K562 (cell line): Measurements from ENCODE around the gene FPGS. TPM values are rescaled to one million over a fixed set of nuclear protein-coding genes. Genes with fewer than 3 reads are reported as not detected.
A peak's percentile ranks its signal among the peaks of the same experiment; 100 is the strongest.

ENCODE experiments used
- ASH1L ChIP-seq: fragments of 450-650 bp; IDR thresholded peaks from 2 replicates; pipeline ENCODE4 v1.6.1; 2018; ENCODE audit warnings: borderline replicate concordance, mild to moderate bottlenecking, low read depth; ENCODE audit not compliant: partially characterized antibody
- NFATC3 ChIP-seq: fragments of 450-650 bp; IDR thresholded peaks from 2 replicates; pipeline ENCODE4 v1.6.1; 2017; ENCODE audit warnings: mild to moderate bottlenecking
- RAD21 ChIP-seq, 2 experiments: fragments of 250-450 bp in 1 of 2; fragments of 450-650 bp in 1 of 2; sonication (Bioruptor Pico) in 1 of 2; formaldehyde crosslinking in 1 of 2; IDR thresholded peaks in 1 of 2; conservative IDR thresholded peaks in 1 of 2; 2 replicates each; pipeline versions ENCODE4 v1.4.0 to v1.8.0; 2020 to 2022; ENCODE audit warnings: mild to moderate bottlenecking in 2 of 2, moderate library complexity in 1 of 2
- RBM25 ChIP-seq: fragments of 200-400 bp; formaldehyde crosslinking; IDR thresholded peaks from 2 replicates; pipeline ENCODE4 v1.6.1; 2018; ENCODE audit warnings: low read length, low read depth, moderate library complexity; ENCODE audit not compliant: severe bottlenecking
- SMC3 ChIP-seq: conservative IDR thresholded peaks from 2 replicates; pipeline ENCODE4 v1.6.1; 2011; ENCODE audit warnings: low read depth, low read length, improper control_type of control experiment; ENCODE audit not compliant: insufficient read depth
- ZNF24 ChIP-seq: fragments of 450-650 bp; IDR thresholded peaks from 2 replicates; pipeline ENCODE4 v1.6.1; 2016
- polyA plus RNA-seq, 8 experiments: library from polyadenylated mRNA; depleted of rRNA in 4 of 8; stranded (reverse) in 5 of 8; unstranded in 3 of 8; fragments of >200 nt; fragmentation: Nextera tagmentation in 2 of 8; fragmentation: Illumina TruSeq in 1 of 8; extraction: Ambion mirVana in 2 of 8; extraction: Trizol in 1 of 8; gene quantifications; 2 replicates each; pipeline versions ENCODE4 v1.2.1 to v1.2.3, GENCODE V29; 2011 to 2014; ENCODE audit warnings: inconsistent platforms in 1 of 8, missing spikeins in 1 of 8
- total RNA-seq, 7 experiments: library from RNA; depleted of rRNA in 6 of 7; stranded (reverse); fragments of >200 nt in 6 of 7; fragmentation: Illumina TruSeq in 2 of 7; extraction: Trizol in 2 of 7; gene quantifications; 2 replicates each; pipeline versions ENCODE4 v1.2.1 to v1.2.3, GENCODE V29; 2011 to 2021; ENCODE audit warnings: low replicate concordance in 1 of 7
- TF ChIP-seq, protein P1 (sequence below): fragments of 450-650 bp; formaldehyde crosslinking; IDR thresholded peaks from 2 replicates; pipeline ENCODE4 v1.4.0; 2020; ENCODE audit warnings: mild to moderate bottlenecking, moderate library complexity
- TF ChIP-seq, protein P2 (sequence below), 2 experiments: IDR thresholded peaks in 1 of 2; conservative IDR thresholded peaks in 1 of 2; 2 replicates each; pipeline ENCODE4 v1.6.1; 2016; ENCODE audit warnings: low read depth in 2 of 2, mild to moderate bottlenecking in 1 of 2, missing compliant biosample characterization in 1 of 2, missing genetic modification characterization in 1 of 2, moderate library complexity in 1 of 2
- TF ChIP-seq, protein P3 (sequence below), 2 experiments: fragments of 450-650 bp; conservative IDR thresholded peaks; 2 replicates each; pipeline ENCODE4 v1.6.1; 2017; ENCODE audit warnings: mild to moderate bottlenecking in 2 of 2, moderate library complexity in 2 of 2
- TF ChIP-seq, protein P4 (sequence below): fragments of 450-650 bp; IDR thresholded peaks from 2 replicates; pipeline ENCODE4 v1.6.1; 2016; ENCODE audit warnings: borderline replicate concordance
- TF ChIP-seq, protein P5 (sequence below): fragments of 200-800 bp; sonication (Bioruptor generic); IDR thresholded peaks from 2 replicates; pipeline ENCODE4 v1.6.1; 2017; ENCODE audit warnings: missing genetic modification characterization, missing compliant biosample characterization
- TF ChIP-seq, protein P6 (sequence below): fragments of 450-650 bp; conservative IDR thresholded peaks from 2 replicates; pipeline ENCODE4 v1.6.1; 2016; ENCODE audit warnings: missing genetic modification characterization, low read depth, mild to moderate bottlenecking, control low read depth, missing compliant biosample characterization

Gene FPGS
- total and polyA plus RNA-seq, 9 of the 15 experiments (the other 6 are each of a cell fraction or from before 2014, with no cell fraction given), result 0.84 to 86.4 (median 59.2) TPM

DNA sequence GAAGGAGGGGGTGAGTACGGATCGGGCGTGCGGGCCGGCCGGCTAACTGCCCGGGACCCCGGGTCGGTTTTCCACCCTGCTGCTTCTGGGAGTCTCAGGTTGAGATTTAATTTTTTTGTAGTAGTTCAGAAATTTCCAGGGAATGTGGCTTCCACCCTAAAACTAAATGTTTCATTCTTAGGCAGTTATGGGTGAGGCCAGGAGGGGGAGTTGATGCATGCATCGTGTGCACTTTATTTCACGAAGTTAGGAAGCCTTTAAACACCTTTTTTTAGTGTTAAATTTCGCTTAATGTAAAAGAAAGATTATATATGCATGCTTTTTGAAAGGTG lies 15.9 kb upstream of the FPGS start (continued):
- TF ChIP-seq RAD21 (CRISPR knock-in tag; conservative IDR thresholded peaks at IDR 0.05 in 1 of 2, IDR thresholded peaks at IDR 0.05 in 1 of 2) (peak; percentile 25 to 57), SMC3 (0 out of 2 replicates have a peak, but pooled peaks have one; percentile 3), NFATC3 (peak; percentile 16), RBM25 (no peak), ASH1L (no peak), ZNF24 (no peak)
- TF ChIP-seq, protein P1, sequence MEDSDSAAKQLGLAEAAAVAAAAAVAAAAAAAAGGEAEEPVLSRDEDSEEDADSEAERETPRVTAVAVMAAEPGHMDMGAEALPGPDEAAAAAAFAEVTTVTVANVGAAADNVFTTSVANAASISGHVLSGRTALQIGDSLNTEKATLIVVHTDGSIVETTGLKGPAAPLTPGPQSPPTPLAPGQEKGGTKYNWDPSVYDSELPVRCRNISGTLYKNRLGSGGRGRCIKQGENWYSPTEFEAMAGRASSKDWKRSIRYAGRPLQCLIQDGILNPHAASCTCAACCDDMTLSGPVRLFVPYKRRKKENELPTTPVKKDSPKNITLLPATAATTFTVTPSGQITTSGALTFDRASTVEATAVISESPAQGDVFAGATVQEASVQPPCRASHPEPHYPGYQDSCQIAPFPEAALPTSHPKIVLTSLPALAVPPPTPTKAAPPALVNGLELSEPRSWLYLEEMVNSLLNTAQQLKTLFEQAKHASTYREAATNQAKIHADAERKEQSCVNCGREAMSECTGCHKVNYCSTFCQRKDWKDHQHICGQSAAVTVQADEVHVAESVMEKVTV, result 0 out of 2 replicates have a peak, but pooled peaks have one; percentile 23
- TF ChIP-seq, protein P2, sequence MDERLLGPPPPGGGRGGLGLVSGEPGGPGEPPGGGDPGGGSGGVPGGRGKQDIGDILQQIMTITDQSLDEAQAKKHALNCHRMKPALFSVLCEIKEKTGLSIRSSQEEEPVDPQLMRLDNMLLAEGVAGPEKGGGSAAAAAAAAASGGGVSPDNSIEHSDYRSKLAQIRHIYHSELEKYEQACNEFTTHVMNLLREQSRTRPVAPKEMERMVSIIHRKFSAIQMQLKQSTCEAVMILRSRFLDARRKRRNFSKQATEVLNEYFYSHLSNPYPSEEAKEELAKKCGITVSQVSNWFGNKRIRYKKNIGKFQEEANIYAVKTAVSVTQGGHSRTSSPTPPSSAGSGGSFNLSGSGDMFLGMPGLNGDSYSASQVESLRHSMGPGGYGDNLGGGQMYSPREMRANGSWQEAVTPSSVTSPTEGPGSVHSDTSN (CRISPR knock-in tag; IDR thresholded peaks at IDR 0.05; ENCODE audit: low read depth), result no peak
- TF ChIP-seq, protein P2 (tag; conservative IDR thresholded peaks at IDR 0.05; ENCODE audit: low read depth), result peak; percentile 1; the same call in 1 of the 2 replicates
- TF ChIP-seq, protein P3, sequence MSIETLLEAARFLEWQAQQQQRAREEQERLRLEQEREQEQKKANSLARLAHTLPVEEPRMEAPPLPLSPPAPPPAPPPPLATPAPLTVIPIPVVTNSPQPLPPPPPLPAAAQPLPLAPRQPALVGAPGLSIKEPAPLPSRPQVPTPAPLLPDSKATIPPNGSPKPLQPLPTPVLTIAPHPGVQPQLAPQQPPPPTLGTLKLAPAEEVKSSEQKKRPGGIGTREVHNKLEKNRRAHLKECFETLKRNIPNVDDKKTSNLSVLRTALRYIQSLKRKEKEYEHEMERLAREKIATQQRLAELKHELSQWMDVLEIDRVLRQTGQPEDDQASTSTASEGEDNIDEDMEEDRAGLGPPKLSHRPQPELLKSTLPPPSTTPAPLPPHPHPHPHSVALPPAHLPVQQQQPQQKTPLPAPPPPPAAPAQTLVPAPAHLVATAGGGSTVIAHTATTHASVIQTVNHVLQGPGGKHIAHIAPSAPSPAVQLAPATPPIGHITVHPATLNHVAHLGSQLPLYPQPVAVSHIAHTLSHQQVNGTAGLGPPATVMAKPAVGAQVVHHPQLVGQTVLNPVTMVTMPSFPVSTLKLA (conservative IDR thresholded peaks at IDR 0.05), result 0 out of 4 replicates have a peak, but pooled peaks of 1 of the 2 experiments have one; percentile 12
- TF ChIP-seq, protein P4, sequence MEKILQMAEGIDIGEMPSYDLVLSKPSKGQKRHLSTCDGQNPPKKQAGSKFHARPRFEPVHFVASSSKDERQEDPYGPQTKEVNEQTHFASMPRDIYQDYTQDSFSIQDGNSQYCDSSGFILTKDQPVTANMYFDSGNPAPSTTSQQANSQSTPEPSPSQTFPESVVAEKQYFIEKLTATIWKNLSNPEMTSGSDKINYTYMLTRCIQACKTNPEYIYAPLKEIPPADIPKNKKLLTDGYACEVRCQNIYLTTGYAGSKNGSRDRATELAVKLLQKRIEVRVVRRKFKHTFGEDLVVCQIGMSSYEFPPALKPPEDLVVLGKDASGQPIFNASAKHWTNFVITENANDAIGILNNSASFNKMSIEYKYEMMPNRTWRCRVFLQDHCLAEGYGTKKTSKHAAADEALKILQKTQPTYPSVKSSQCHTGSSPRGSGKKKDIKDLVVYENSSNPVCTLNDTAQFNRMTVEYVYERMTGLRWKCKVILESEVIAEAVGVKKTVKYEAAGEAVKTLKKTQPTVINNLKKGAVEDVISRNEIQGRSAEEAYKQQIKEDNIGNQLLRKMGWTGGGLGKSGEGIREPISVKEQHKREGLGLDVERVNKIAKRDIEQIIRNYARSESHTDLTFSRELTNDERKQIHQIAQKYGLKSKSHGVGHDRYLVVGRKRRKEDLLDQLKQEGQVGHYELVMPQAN, result peak; percentile 31; the same call in 1 of the 2 replicates
- TF ChIP-seq, protein P5, sequence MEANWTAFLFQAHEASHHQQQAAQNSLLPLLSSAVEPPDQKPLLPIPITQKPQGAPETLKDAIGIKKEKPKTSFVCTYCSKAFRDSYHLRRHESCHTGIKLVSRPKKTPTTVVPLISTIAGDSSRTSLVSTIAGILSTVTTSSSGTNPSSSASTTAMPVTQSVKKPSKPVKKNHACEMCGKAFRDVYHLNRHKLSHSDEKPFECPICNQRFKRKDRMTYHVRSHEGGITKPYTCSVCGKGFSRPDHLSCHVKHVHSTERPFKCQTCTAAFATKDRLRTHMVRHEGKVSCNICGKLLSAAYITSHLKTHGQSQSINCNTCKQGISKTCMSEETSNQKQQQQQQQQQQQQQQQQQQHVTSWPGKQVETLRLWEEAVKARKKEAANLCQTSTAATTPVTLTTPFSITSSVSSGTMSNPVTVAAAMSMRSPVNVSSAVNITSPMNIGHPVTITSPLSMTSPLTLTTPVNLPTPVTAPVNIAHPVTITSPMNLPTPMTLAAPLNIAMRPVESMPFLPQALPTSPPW (CRISPR knock-in tag), result 0 out of 2 replicates have a peak, but pooled peaks have one; percentile 4
- TF ChIP-seq, protein P6, sequence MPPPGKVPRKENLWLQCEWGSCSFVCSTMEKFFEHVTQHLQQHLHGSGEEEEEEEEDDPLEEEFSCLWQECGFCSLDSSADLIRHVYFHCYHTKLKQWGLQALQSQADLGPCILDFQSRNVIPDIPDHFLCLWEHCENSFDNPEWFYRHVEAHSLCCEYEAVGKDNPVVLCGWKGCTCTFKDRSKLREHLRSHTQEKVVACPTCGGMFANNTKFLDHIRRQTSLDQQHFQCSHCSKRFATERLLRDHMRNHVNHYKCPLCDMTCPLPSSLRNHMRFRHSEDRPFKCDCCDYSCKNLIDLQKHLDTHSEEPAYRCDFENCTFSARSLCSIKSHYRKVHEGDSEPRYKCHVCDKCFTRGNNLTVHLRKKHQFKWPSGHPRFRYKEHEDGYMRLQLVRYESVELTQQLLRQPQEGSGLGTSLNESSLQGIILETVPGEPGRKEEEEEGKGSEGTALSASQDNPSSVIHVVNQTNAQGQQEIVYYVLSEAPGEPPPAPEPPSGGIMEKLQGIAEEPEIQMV (tag), result no peak
